ENCODE data around the gene NKAIN2. TPM values are rescaled to one million over a fixed set of nuclear protein-coding genes. Genes with fewer than 3 reads are reported as not detected.

The NKAIN2 gene
- total and polyA plus RNA-seq, 9 of the 15 experiments (the other 6 are each of a cell fraction or from before 2014, with no cell fraction given), result not detected

- H3K9me3 ChIP-seq (replicated peaks; ENCODE audit: control insufficient read depth, insufficient read depth, low read depth, low read length), result no peaks in the 10 kb centered on the region; the same call in 1 of the 2 replicates
- H3K9ac ChIP-seq (ENCODE audit: insufficient read depth in 1 of 2, low read depth in 2 of 2, low read length in 2 of 2), result no peak overlapping the region
- no peak overlapping the region for H3K27ac ChIP-seq (ENCODE audit: extremely low read depth, low read depth, low read length)
- no peak overlapping the region for H3K4me3 ChIP-seq
- no peak overlapping the region for H2AFZ ChIP-seq (ENCODE audit: low read depth, low read length)
- no peak for DNase-seq (ENCODE audit: extremely low read depth in 1 of 4, low spot score in 3 of 4)
- no peaks in the 10 kb centered on the region for H3K27me3 ChIP-seq (ENCODE audit: control insufficient read depth in 2 of 2, insufficient read depth in 2 of 2, low read length in 2 of 2)
- CTCF ChIA-PET (ENCODE audit: low intra/inter-chr PET ratio), result no interaction called here
- no peaks in the 10 kb centered on the region for H3K79me2 ChIP-seq (ENCODE audit: control insufficient read depth, insufficient read depth, low read length)
- H3K9me1 ChIP-seq (ENCODE audit: control insufficient read depth, insufficient read depth, low read length), result no peaks in the 10 kb centered on the region
- TF ChIP-seq, protein P1, sequence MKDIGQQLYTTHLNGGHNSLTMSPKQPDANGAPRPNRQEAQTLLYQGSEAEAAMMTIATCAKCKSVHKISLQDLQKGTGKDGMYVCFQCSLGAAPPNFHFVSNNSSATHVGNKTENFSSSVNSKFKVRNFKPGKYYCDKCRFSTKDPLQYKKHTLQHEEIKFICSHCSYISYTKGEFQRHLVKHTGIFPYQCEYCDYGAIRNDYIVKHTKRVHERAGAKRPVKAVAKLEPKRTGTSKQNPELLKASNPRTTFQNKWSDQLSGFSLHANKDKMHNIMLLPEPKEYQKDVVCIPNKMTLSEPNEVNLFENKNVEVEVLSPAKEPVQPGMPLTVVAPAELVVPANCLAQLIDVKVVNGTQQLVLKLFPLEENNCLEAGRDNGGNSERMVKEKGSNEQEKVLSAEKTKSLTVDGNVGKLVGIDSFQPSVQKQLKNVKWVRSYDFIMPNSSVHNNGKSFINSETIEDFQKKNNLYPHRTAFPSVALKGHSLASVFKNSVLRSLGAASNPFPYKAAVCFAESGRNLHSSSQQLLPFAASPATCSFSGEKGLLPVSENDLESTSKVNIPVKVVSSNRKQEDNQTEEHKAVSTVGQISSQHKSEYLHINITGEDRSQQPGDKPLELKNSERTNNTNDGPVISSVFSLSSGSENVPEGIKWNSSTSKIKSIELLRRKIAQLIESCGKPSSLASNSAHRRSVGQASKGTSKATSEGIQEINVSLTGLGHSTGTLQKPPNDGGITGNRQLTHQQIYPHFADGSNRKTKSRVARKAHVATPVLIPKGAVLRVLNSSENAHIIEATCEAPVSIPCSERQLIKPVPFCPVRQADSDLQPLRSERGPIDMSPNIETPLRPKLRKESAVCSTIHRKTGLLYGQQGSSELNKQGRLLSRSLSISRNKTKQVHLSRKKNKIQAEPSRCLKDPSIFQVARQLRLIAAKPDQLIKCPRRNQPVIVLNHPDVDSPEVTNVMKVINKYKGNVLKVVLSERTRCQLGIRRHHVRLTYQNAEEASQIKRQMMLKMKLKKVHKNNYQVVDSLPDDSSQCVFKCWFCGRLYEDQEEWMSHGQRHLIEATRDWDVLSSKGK (CRISPR knock-in tag; IDR thresholded peaks at IDR 0.05), result no peak
- TF ChIP-seq ZC3H11A (IDR thresholded peaks at IDR 0.05; ENCODE audit: low read depth, low read length), result no peak
- TF ChIP-seq TCF7L2 (IDR thresholded peaks at IDR 0.05; ENCODE audit: low read depth, low read length), result no peak
- no peak for TF ChIP-seq ZNF121 (CRISPR knock-in tag; conservative IDR thresholded peaks at IDR 0.05)
- intact Hi-C loops (cut with micrococcal nuclease) (no loop called here), in situ Hi-C loops (cut with MboI) (no loop called here)
- no peaks in the 10 kb centered on the region for H3K36me3 ChIP-seq (ENCODE audit: control insufficient read depth, insufficient read depth, low read length)
- H4K20me1 ChIP-seq (replicated peaks; ENCODE audit: control insufficient read depth, insufficient read depth, low read length), result no peaks in the 10 kb centered on the region
- ATAC-seq, result no peak
- H3K4me2 ChIP-seq (ENCODE audit: insufficient read depth, low read length), result no peak overlapping the region
- FAIRE-seq, result no peak
- no TSS peak for BruUV-seq (replicated peaks)
- WGBS (ENCODE audit: insufficient coverage, low coverage, missing lambda C conversion rate), result 8% methylated on average over 1 of the region's 1 CpG
- no peaks in the 10 kb centered on the region for H3K4me1 ChIP-seq (replicated peaks in 1 of 2; ENCODE audit: control insufficient read depth in 2 of 2, insufficient read depth in 2 of 2, low read length in 2 of 2)
- POLR2A ChIA-PET, result no interaction called here
Measured at GRCh38 chr6:124655866-124656265, 852.2 kb downstream of the NKAIN2 start.
